WI38 (cell line): ENCODE data around the gene SLC7A4.
"Not testable (repeated sequence)": the region's sequence is repeated elsewhere in the genome, so short reads cannot be mapped to it uniquely, and the experiment has no call there.

Experiments
- H3K4me3 ChIP-seq: 2 replicates; pipeline ENCODE4 v1.5.1; 2011; ENCODE audit warnings: low read depth, mild to moderate bottlenecking, control low read depth, low read length
- TF ChIP-seq, protein P1 (sequence below): IDR thresholded peaks from 2 replicates; pipeline ENCODE4 v1.5.1; 2012; ENCODE audit warnings: low read depth, mild to moderate bottlenecking, control low read depth, low read length

Gene SLC7A4

DNA sequence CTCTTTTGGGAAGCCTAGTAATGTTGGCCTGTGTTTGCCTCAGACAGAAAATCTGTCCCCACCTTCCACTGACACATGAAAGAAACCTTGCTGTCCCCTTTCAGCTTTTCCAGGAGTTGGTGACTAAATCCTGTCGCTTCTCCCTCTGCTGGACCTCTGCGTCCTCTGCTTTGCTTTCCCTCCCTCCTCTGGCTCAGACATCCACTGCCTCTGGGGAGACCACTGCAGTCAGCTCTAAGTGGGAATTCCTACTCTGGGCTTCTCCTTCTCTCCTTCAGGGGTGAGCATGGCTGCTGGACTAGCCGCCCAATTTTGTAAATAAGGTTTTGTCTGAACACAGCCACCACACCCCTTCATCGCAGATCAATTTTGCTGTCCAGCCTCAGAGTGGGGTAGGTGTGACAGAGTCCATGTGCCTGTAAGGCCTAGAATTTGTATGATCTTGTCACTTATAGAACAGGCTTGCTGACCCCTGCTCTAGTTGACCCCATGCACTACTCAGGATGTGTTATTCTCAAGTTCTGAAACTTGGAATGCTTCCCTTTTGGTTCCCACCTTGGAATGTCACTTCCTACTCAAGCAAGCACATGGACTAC, 36.4 kb upstream of the SLC7A4 start:
- H3K4me3 ChIP-seq = no peak overlapping the region
- TF ChIP-seq, protein P1, sequence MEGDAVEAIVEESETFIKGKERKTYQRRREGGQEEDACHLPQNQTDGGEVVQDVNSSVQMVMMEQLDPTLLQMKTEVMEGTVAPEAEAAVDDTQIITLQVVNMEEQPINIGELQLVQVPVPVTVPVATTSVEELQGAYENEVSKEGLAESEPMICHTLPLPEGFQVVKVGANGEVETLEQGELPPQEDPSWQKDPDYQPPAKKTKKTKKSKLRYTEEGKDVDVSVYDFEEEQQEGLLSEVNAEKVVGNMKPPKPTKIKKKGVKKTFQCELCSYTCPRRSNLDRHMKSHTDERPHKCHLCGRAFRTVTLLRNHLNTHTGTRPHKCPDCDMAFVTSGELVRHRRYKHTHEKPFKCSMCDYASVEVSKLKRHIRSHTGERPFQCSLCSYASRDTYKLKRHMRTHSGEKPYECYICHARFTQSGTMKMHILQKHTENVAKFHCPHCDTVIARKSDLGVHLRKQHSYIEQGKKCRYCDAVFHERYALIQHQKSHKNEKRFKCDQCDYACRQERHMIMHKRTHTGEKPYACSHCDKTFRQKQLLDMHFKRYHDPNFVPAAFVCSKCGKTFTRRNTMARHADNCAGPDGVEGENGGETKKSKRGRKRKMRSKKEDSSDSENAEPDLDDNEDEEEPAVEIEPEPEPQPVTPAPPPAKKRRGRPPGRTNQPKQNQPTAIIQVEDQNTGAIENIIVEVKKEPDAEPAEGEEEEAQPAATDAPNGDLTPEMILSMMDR = no peak

DNA sequence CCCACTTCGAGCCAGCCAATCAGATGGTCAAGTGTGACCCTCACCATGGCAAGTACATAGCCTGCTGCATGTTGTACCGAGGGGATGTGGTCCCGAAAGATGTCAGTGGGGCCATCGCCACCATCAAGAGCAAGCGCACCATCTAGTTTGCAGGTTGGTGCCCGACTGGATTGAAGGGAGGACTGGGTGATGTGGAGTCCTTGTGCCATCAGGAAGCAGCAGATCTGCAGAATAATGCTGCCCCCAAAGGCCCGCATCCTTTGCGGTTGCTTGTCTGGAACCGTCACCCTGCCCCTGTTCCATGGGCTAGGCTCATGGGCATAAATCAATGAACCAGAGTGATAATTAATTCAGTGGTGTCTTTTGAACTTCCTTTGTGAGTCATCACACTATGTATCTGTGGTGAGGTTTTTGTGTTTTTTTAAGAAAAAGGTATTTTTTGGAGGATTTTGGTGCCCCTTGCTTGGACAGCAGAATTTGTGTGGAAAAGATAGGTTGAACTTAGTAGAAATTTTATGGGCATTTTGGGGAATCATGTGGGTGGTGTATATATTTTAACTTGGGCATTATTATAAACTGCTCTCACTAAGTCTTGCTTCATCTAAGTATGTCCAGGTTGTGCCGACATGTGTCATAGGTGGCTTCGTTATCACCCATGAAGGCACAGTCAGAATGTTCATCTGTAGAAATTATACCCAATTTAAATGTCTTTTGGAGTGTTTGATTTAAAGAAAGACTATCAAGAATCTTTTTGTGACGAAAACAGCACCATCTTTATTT, 35.7 kb upstream of the SLC7A4 start:
- TF ChIP-seq, protein P1 = no peak
- H3K4me3 ChIP-seq = no peak overlapping the region

DNA sequence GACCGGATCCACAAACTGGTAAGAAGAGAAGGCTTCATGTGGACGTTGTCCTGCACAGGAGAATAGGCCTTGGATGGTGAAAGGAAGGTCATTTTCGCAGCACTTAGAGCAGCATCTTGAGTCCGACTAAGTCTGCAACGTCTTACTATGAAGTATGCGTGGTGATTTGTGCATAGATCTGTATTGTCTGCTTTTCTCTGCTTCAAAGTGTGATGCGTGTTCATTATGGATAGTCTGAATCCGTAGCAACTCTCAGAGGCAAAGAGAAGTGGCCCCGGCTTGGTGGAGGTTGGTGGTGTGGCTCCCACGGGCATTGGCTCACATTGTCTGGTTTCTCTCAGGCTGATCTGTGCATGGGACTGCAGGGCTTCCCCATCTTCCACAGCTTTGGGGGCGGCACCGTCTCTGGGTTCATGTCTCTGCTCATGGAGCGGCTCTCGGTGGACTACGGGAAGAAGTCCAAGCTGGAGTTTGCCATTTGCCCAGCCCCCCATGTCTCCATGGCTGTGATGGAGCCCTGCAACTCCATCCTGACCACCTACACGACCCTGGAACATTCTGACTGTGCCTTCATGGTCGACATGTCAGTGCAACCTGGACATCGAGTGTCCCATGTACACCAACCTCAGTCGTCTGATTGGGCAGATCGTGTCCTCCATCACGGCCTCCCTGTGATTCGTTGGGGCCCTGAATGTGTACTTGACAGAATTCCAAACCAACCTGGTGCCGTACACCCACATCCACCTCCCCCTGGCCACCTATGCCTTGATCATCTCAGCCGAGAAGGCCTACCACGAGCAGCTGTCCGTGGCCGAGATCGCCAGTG, 34.9 kb upstream of the SLC7A4 start:
- no peak overlapping the region for H3K4me3 ChIP-seq
- TF ChIP-seq, protein P1 = no peak

DNA sequence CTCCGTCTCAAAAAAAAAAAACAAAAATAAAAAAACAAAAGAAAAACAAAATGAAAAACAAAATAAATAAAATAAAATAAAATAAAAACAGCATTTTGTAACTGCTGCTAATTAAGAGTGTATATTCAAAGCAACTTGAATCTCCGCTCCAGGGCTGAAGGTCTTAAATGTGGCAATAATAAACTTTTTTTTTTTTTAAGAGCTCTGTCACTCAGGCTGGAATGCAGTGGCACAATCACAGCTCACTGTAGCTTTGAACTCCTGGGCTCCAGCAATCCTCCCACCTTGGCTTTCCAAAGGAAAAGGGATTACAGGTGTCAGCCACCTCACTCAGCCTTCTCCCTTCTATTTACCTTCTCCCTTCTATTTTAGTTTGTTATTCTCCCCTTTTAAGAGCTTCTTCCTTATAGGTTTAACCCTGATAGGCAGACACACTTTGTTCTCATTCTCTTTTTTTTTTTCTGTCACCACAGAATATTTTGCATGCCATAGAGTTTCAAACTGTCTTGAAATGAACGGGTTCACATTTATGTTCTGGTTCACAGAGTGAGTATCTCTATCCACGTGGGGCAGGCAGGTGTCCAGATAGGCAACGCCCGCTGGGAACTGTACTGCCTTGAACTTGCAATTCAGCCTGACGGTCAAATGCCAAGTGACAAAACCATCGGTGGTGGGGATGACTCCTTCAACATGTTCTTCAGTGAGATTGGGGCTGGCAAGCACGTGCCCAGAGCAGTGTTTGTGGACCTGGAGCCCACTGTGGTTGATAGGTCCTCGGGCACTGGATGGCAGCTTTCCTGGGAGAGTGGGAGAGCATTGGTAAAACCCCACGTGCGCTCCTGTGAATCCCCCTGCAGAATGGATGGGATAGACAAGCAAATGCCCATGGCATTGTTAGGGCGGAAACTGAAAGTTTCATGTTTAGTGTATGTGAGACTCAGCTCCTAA, 32.8 kb upstream of the SLC7A4 start:
- no peak overlapping the region for H3K4me3 ChIP-seq
- TF ChIP-seq, protein P1 = no peak

DNA sequence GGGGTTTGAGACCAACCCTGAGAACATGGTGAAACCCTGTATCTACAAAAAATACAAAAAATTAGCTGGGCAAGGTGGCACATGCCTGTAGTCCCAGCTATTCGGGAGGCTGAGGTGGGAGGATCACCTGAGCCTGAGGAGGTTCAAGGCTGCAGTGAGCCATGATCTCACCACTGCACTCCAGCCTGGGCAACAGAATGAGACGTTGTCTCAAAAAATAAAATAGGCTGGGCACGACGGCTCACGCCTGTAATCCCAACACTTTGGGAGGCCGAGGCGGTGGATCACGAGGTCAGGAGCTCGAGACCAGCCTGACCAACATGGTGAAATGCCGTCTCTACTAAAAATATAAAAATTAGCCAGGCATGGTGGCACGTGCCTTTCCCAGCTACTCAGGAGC, 32.1 kb upstream of the SLC7A4 start:
- not testable (repeated sequence) for H3K4me3 ChIP-seq

DNA sequence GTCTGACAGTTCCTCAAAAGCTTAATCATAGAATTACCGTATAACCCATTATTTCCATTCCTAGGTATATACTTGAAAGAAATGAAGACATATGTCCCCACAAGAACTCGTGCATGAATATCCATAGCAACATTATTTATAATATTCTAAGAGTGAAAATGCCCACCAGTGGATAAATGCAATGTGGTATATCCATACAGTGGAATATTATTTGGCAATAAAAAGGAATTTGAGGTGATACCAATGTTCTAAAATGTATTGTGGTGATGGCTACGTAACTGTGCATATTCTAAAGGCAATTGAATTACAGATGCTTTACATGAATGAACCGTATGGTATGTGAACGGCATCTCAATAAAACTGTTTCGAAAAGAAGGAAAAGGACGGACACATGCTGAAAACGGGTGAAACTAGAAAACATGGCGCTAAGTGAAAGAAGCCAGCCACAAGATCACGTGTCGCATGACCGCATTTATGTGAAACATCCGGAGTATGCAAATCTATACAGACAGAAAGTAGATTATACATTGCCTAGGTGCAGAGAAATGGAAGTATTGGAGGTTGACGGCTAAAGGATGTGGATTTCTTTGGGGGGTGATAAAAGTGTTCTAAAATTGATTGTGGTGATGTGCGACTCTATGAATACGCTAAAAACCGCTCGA, 29.4 kb upstream of the SLC7A4 start:
- H3K4me3 ChIP-seq = not testable (repeated sequence)

DNA sequence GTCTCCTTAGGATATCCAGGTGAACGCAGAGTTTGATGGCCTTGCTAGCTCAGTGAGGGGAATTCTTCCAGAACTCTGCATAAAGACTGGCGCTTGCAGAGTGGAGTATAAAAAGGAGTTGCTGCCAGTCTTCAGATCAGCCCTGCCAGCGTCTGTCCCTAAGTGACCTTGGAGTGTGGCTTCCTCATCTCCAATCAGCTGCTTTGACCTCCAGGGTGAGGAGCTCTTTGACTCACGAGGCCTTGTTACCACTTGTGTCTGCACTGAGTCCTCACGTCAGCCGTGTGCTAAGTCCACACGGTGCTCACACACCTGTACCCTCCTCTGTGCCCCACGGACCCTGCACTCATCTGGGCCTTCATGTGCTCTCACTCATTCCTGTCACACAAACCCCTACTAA, 28.0 kb upstream of the SLC7A4 start:
- H3K4me3 ChIP-seq = not testable (repeated sequence)

DNA sequence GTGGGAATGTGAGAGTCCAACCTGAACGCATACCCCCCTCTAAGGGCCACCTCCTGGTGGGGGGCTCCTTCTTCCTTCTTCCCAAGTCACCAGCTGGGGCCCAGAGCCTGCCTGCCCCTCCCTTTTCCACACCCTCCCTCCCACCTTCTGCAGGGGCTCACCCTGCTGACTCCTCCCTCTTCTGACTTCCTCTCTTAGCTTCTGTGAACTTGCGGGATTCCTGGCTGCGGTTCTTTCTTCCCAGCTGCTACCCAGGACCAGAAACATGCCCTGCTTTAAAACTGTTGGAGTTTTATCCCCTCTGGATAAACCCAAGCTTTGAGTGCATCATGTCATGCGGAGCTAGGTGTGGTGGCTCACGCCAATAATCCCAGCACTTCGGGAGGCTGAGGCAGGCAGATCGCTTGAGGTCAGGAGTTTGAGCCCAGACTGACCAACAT, 23.5 kb upstream of the SLC7A4 start:
- H3K4me3 ChIP-seq = no peak overlapping the region
- TF ChIP-seq, protein P1 = no peak
